H9 (cell line): ENCODE data around the gene ASMTL. TPM values are rescaled to one million over a fixed set of nuclear protein-coding genes. Genes with fewer than 3 reads are reported as not detected.

ENCODE experiments used
- DNase-seq: peaks from one replicate; pipeline ENCODE4 v3.0.0-alpha.2; 2017
- H2AFZ ChIP-seq: one replicate; pipeline ENCODE4 v1.6.1; 2013; ENCODE audit warnings: mild to moderate bottlenecking, low read length, control low read depth, moderate library complexity
- H2AK5ac ChIP-seq: 2 replicates; pipeline ENCODE4 v1.6.1; 2013; ENCODE audit warnings: low read length, control low read depth, mixed read lengths; ENCODE audit not compliant: insufficient read length
- H2BK120ac ChIP-seq: one replicate; pipeline ENCODE4 v1.6.1; 2013; ENCODE audit warnings: low read depth, mild to moderate bottlenecking, low read length, control low read depth, inconsistent platforms; ENCODE audit not compliant: poor library complexity, severe bottlenecking
- H2BK12ac ChIP-seq: 2 replicates; pipeline ENCODE4 v1.6.1; 2013; ENCODE audit warnings: low read length, control low read depth, mixed read lengths, low read depth; ENCODE audit not compliant: insufficient read length
- H2BK15ac ChIP-seq: 2 replicates; pipeline ENCODE4 v1.6.1; 2013; ENCODE audit warnings: low read depth, low read length, control low read depth
- H2BK20ac ChIP-seq: one replicate; pipeline ENCODE4 v1.6.1; 2013; ENCODE audit warnings: low read depth, mild to moderate bottlenecking, low read length, control low read depth, inconsistent platforms; ENCODE audit not compliant: poor library complexity, severe bottlenecking
- H2BK5ac ChIP-seq: 2 replicates; pipeline ENCODE4 v1.6.1; 2013; ENCODE audit warnings: low read length, control low read depth, mixed read lengths; ENCODE audit not compliant: insufficient read length
- H3K14ac ChIP-seq: 2 replicates; pipeline ENCODE4 v1.6.1; 2013; ENCODE audit warnings: low read length, control low read depth; ENCODE audit not compliant: insufficient read depth
- H3K18ac ChIP-seq: 2 replicates; pipeline ENCODE4 v1.6.1; 2013; ENCODE audit warnings: low read depth, mild to moderate bottlenecking, mixed read lengths, low read length, control low read depth; ENCODE audit not compliant: insufficient read length
- H3K23ac ChIP-seq: 2 replicates; pipeline ENCODE4 v1.6.1; 2013; ENCODE audit warnings: low read length, control low read depth, mixed read lengths, low read depth; ENCODE audit not compliant: insufficient read length
- H3K23me2 ChIP-seq: 2 replicates; pipeline ENCODE4 v1.6.1; 2013; ENCODE audit warnings: low read depth, mild to moderate bottlenecking, mixed read lengths, low read length, control low read depth; ENCODE audit not compliant: insufficient read length, poor library complexity, severe bottlenecking
- H3K27ac ChIP-seq: 2 replicates; pipeline ENCODE4 v1.5.1; 2013; ENCODE audit warnings: low read length, control low read depth, mixed read lengths, low read depth; ENCODE audit not compliant: insufficient read length
- H3K27me3 ChIP-seq: 2 replicates; pipeline ENCODE4 v1.6.1; 2013; ENCODE audit warnings: low read length, control low read depth, inconsistent platforms; ENCODE audit not compliant: insufficient read depth
- H3K4ac ChIP-seq: 2 replicates; pipeline ENCODE4 v1.6.1; 2013; ENCODE audit warnings: low read depth, mild to moderate bottlenecking, control low read depth, inconsistent platforms, low read length, moderate library complexity
- H3K4me1 ChIP-seq: 2 replicates; pipeline ENCODE4 v1.6.1; 2013; ENCODE audit warnings: low read length, control low read depth, inconsistent platforms; ENCODE audit not compliant: insufficient read depth
- H3K4me2 ChIP-seq: 2 replicates; pipeline ENCODE4 v1.6.1; 2013; ENCODE audit warnings: low read length, control low read depth, mixed read lengths; ENCODE audit not compliant: insufficient read length, insufficient read depth
- H3K56ac ChIP-seq: 2 replicates; pipeline ENCODE4 v1.6.1; 2013; ENCODE audit warnings: low read depth, mild to moderate bottlenecking, mixed read lengths, low read length, control low read depth; ENCODE audit not compliant: insufficient read length
- H3K79me1 ChIP-seq: 2 replicates; pipeline ENCODE4 v1.6.1; 2013; ENCODE audit warnings: low read depth, mild to moderate bottlenecking, moderate library complexity, low read length, control low read depth, inconsistent platforms; ENCODE audit not compliant: insufficient read depth, poor library complexity, severe bottlenecking
- H3K79me2 ChIP-seq: 2 replicates; pipeline ENCODE4 v1.6.1; 2013; ENCODE audit warnings: low read length, control low read depth, inconsistent platforms; ENCODE audit not compliant: insufficient read depth
- H3K9ac ChIP-seq: 2 replicates; pipeline ENCODE4 v1.6.1; 2013; ENCODE audit warnings: low read length, control low read depth, mixed read lengths; ENCODE audit not compliant: insufficient read length; ENCODE audit errors: extremely low read depth
- H3K9me3 ChIP-seq: one replicate; pipeline ENCODE4 v1.6.1; 2013; ENCODE audit warnings: low read depth, low read length, inconsistent platforms; ENCODE audit not compliant: control insufficient read depth
- H3T11ph ChIP-seq: one replicate; pipeline ENCODE4 v1.6.1; 2013; ENCODE audit warnings: mild to moderate bottlenecking, low read length, control low read depth, inconsistent platforms
- H4K20me1 ChIP-seq: one replicate; pipeline ENCODE4 v1.6.1; 2013; ENCODE audit not compliant: control insufficient read depth, insufficient read length, insufficient read depth
- H4K5ac ChIP-seq: 2 replicates; pipeline ENCODE4 v1.6.1; 2013; ENCODE audit warnings: low read depth, mild to moderate bottlenecking, mixed read lengths, low read length, control low read depth; ENCODE audit not compliant: insufficient read length
- H4K8ac ChIP-seq: replicated peaks from 2 replicates; pipeline ENCODE4 v1.6.1; 2013; ENCODE audit warnings: low read length, control low read depth, mixed read lengths, low read depth; ENCODE audit not compliant: insufficient read length
- H4K91ac ChIP-seq: 2 replicates; pipeline ENCODE4 v1.6.1; 2013; ENCODE audit warnings: low read depth, mild to moderate bottlenecking, moderate library complexity, mixed read lengths, low read length, control low read depth; ENCODE audit not compliant: insufficient read length
- H3K27ac Mint-ChIP-seq, 3 experiments: 2 replicates in 2 of 3; 3 replicates in 1 of 3; pipeline ENCODE4 v1.8.0; 2020 to 2021; ENCODE audit warnings: mixed read lengths in 3 of 3, mild to moderate bottlenecking in 1 of 3, moderate library complexity in 1 of 3
- H3K27me3 Mint-ChIP-seq: 2 replicates; pipeline ENCODE4 v1.8.0; 2021; ENCODE audit warnings: low read depth, mild to moderate bottlenecking, moderate library complexity, mixed read lengths
- H3K36me3 Mint-ChIP-seq, 3 experiments: 2 replicates in 2 of 3; 3 replicates in 1 of 3; pipeline ENCODE4 v1.8.0; 2020 to 2021; ENCODE audit warnings: low read depth in 3 of 3, mixed read lengths in 3 of 3; ENCODE audit not compliant: insufficient read depth in 1 of 3
- H3K4me1 Mint-ChIP-seq, 2 experiments: 2 replicates each; pipeline ENCODE4 v1.8.0; 2020; ENCODE audit warnings: mixed read lengths in 2 of 2
- H3K4me3 Mint-ChIP-seq, 2 experiments: 2 replicates in 1 of 2; 3 replicates in 1 of 2; pipeline ENCODE4 v1.8.0; 2020 to 2021; ENCODE audit warnings: mild to moderate bottlenecking in 2 of 2, mixed read lengths in 2 of 2, moderate library complexity in 1 of 2
- H3K9me3 Mint-ChIP-seq, 2 experiments: 2 replicates in 1 of 2; 3 replicates in 1 of 2; pipeline ENCODE4 v1.8.0; 2020; ENCODE audit warnings: mild to moderate bottlenecking in 2 of 2, mixed read lengths in 2 of 2, moderate library complexity in 1 of 2
- WGBS: extraction: QIAGEN DNeasy Blood & Tissue Kit; methylation state at CpG from one replicate; pipeline ENCODE4 v1.1.7; 2013; ENCODE audit warnings: missing lambda C conversion rate, low lambda C conversion rate, mixed read lengths; ENCODE audit not compliant: insufficient read length; ENCODE audit errors: extremely low coverage; 5-methylcytosine and 5-hydroxymethylcytosine counted together
- total RNA-seq: library from RNA; stranded (reverse); gene quantifications from 2 replicates; pipeline ENCODE4 v1.2.1, GENCODE V29; 2021
- TF ChIP-seq, protein P1 (sequence below): fragments of 200-600 bp; sonication (generic); conservative IDR thresholded peaks from 3 replicates; pipeline ENCODE4 v1.8.0; 2021; ENCODE audit warnings: antibody characterized with exemption, mild to moderate bottlenecking

ASMTL gene
- total RNA-seq, 1 experiment from 2014 or later: 59.8 TPM

DNA sequence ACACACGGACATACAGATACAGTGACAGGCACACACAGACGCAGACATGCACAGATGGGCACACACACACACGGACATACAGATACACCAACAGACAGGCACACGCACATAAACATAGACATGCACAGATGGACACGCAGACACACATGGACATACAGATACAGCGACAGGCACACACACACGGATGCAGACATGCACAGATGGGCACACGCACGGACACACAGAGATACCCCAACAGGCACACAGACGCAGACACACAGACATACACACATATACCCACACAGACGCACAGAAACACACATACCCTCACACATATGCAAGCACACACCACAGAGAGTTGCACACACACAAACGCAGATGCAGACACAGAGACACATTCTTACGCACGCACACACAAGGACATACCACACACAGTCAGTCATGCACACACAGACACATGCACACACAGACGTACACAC is 36.4 kb downstream of the ASMTL start:
- no peak overlapping the region for H2BK20ac ChIP-seq
- H3K23me2 ChIP-seq: no peaks in the 10 kb centered on the region
- H2BK5ac ChIP-seq: no peak overlapping the region
- no peak overlapping the region for H2BK120ac ChIP-seq
- peaks cover 9% of the 10 kb centered on the region in 2 experiments for H3K4me1 Mint-ChIP-seq
- H3K23ac ChIP-seq: no peak overlapping the region
- H3K27me3 ChIP-seq: no peaks in the 10 kb centered on the region
- H3K79me1 ChIP-seq: no peaks in the 10 kb centered on the region
- no peaks in the 10 kb centered on the region for H3K9me3 Mint-ChIP-seq
- no peak overlapping the region for H2BK12ac ChIP-seq
- no peak overlapping the region for H3K4me2 ChIP-seq
- no peak overlapping the region for H2BK15ac ChIP-seq
- no peak overlapping the region for H3K4ac ChIP-seq
- H3K27me3 Mint-ChIP-seq: peaks cover 2% of the 10 kb centered on the region; the same call in 1 of the 2 replicates
- peaks cover 1% of the 10 kb centered on the region for H3K9me3 ChIP-seq
- H3K4me3 Mint-ChIP-seq: no peak overlapping the region
- no CpG with 5 or more reads among the region's 15 CpGs for WGBS
- no peak overlapping the region for H2AFZ ChIP-seq
- H3K36me3 Mint-ChIP-seq: peaks cover 33 to 55% (median 48%) of the 10 kb centered on the region in 3 experiments; a peak in 6 of 7 replicates
- H4K91ac ChIP-seq: no peak overlapping the region
- H3K9ac ChIP-seq: no peak overlapping the region
- TF ChIP-seq, protein P1, sequence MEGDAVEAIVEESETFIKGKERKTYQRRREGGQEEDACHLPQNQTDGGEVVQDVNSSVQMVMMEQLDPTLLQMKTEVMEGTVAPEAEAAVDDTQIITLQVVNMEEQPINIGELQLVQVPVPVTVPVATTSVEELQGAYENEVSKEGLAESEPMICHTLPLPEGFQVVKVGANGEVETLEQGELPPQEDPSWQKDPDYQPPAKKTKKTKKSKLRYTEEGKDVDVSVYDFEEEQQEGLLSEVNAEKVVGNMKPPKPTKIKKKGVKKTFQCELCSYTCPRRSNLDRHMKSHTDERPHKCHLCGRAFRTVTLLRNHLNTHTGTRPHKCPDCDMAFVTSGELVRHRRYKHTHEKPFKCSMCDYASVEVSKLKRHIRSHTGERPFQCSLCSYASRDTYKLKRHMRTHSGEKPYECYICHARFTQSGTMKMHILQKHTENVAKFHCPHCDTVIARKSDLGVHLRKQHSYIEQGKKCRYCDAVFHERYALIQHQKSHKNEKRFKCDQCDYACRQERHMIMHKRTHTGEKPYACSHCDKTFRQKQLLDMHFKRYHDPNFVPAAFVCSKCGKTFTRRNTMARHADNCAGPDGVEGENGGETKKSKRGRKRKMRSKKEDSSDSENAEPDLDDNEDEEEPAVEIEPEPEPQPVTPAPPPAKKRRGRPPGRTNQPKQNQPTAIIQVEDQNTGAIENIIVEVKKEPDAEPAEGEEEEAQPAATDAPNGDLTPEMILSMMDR: no peak
- no peaks in the 10 kb centered on the region for H3K4me1 ChIP-seq
- no peak overlapping the region for H4K5ac ChIP-seq
- no peak overlapping the region for H3K56ac ChIP-seq
- no peak overlapping the region for H3K18ac ChIP-seq
- no peak overlapping the region for H3K27ac ChIP-seq
- no peak for DNase-seq
- no peak overlapping the region for H2AK5ac ChIP-seq
- H4K8ac ChIP-seq: no peak overlapping the region
- H3K14ac ChIP-seq: no peak overlapping the region
- no peaks in the 10 kb centered on the region for H3K79me2 ChIP-seq
- H3K27ac Mint-ChIP-seq: no peak overlapping the region
- H4K20me1 ChIP-seq: no peaks in the 10 kb centered on the region
- no peak overlapping the region for H3T11ph ChIP-seq
